Measurements from ENCODE around the gene CD6. TPM values are rescaled to one million over a fixed set of nuclear protein-coding genes. Genes with fewer than 3 reads are reported as not detected.

The CD6 gene
- total and polyA plus RNA-seq, 2 of the 8 experiments (the other 6 are each of a cell fraction or from before 2014, with no cell fraction given) = 0.03 TPM; not detected in 1

DNA sequence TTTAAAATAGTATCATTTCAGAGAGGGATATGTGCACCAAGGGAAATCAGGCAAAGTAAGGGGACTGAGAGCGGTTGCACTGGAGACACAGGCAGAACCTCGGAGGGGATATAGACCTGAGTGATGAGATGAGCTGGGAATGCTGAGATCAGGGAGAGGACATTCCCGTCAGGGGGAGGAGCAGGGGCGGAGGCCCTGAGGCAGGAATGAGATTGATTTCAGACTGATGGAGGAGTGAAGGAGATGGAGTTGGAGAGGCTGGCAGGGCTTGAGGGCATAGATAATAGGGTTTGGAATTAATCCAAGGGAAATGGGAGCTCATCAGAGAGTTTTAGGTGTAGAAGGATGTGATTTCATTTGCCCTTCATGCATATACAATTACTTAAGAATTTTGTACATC, 13.2 kb downstream of the CD6 start:
- Histone ChIP-seq H3K79me2 (ENCODE audit: control insufficient read depth in 1 of 2, insufficient read depth in 2 of 2, low read length in 2 of 2) (no peaks in the 10 kb centered on the region), H3K56ac (replicated peaks; ENCODE audit: insufficient read length, low read depth, low read length) (no peak overlapping the region), H3K4me3 (ENCODE audit: extremely low read depth in 1 of 4, insufficient read depth in 2 of 4, low read depth in 3 of 4, low read length in 4 of 4) (no peak overlapping the region), H3K27ac (ENCODE audit: low read depth, low read length) (no peak overlapping the region), H3K23ac (ENCODE audit: insufficient read length) (no peak overlapping the region), H3K4me1 (replicated peaks in 1 of 4; ENCODE audit: control insufficient read depth in 3 of 4, insufficient read depth in 4 of 4, low read length in 3 of 4) (no peaks in the 10 kb centered on the region), H4K20me1 (replicated peaks in 1 of 2; ENCODE audit: control insufficient read depth in 1 of 2, insufficient read depth in 2 of 2, low read length in 2 of 2) (no peaks in the 10 kb centered on the region), H2BK12ac (ENCODE audit: low read depth, low read length) (no peak overlapping the region), H3K18ac (ENCODE audit: extremely low read depth, low read length) (no peak overlapping the region), H3K23me2 (ENCODE audit: low read depth, low read length) (peaks cover 2% of the 10 kb centered on the region; the same call in 1 of the 2 replicates), H2AFZ (ENCODE audit: low read length) (no peak overlapping the region), H3K4me2 (ENCODE audit: insufficient read depth in 1 of 2, low read depth in 2 of 2, low read length in 2 of 2) (no peak overlapping the region), H2BK20ac (ENCODE audit: low read length) (no peak overlapping the region), H3K36me3 (ENCODE audit: control insufficient read depth in 2 of 4, insufficient read depth in 4 of 4, low read length in 3 of 4) (no peaks in the 10 kb centered on the region), H3K27me3 (replicated peaks in 1 of 4; ENCODE audit: control insufficient read depth in 3 of 4, extremely low read depth in 1 of 4, insufficient read depth in 3 of 4, low read length in 3 of 4) (no peaks in the 10 kb centered on the region; a peak in 1 of 7 replicates), H3K9me3 (ENCODE audit: insufficient read depth in 2 of 2, low read depth in 1 of 2, low read length in 1 of 2) (no peaks in the 10 kb centered on the region), H2AK5ac (ENCODE audit: low read depth, low read length) (no peak overlapping the region), H2BK15ac (ENCODE audit: low read length) (no peak overlapping the region), H2BK5ac (ENCODE audit: low read depth, low read length) (no peak overlapping the region), H4K8ac (ENCODE audit: extremely low read depth, insufficient read depth, low read length) (no peak overlapping the region), H3K4ac (replicated peaks; ENCODE audit: insufficient read length, low read depth, low read length) (no peak overlapping the region), H3K79me1 (ENCODE audit: low read depth, low read length) (no peaks in the 10 kb centered on the region), H4K5ac (ENCODE audit: insufficient read length, low read depth, low read length) (no peak overlapping the region), H2BK120ac (replicated peaks; ENCODE audit: low read depth, low read length) (no peak overlapping the region), H4K91ac (replicated peaks; ENCODE audit: insufficient read length, low read length) (no peak overlapping the region), H3K9ac (replicated peaks in 1 of 4; ENCODE audit: extremely low read depth in 1 of 4, low read depth in 3 of 4, low read length in 3 of 4) (no peak overlapping the region), H3K14ac (ENCODE audit: insufficient read length) (no peak overlapping the region)
- ChIA-PET CTCF (ENCODE audit: partially characterized antibody) (interaction anchor here (1.2 to 1.6 kb wide), 2 partner anchors 15 to 55 kb away, joined by 3 to 5 read pairs; no protein-coding TSS in a partner anchor), POLR2A (ENCODE audit: partially characterized antibody) (interaction anchor here (0.5 to 1.2 kb wide), 2 partner anchors 30 to 312 kb away, joined by 3 read pairs; no protein-coding TSS in a partner anchor)
- no peak for TF ChIP-seq CHD1 (IDR thresholded peaks at IDR 0.05; ENCODE audit: low read depth, low read length)
- no peak for TF ChIP-seq PHF8 (conservative IDR thresholded peaks at IDR 0.05; ENCODE audit: low read depth, low read length)
- TF ChIP-seq SP1 (IDR thresholded peaks at IDR 0.05; ENCODE audit: low read depth, low read length) = no peak
- TF ChIP-seq MAX (IDR thresholded peaks at IDR 0.05) = no peak
- TF ChIP-seq CBX8 (IDR thresholded peaks at IDR 0.05; ENCODE audit: borderline replicate concordance, low read depth, low read length) = no peak
- TF ChIP-seq SUZ12 (IDR thresholded peaks at IDR 0.05; ENCODE audit: low read length) = no peak
- no peak for TF ChIP-seq HDAC2 (IDR thresholded peaks at IDR 0.05; ENCODE audit: borderline replicate concordance in 1 of 2, low read depth in 2 of 2, low read length in 2 of 2)
- TF ChIP-seq KDM4A (IDR thresholded peaks at IDR 0.05; ENCODE audit: low read depth, low read length, severe bottlenecking) = no peak
- TF ChIP-seq, protein P1, sequence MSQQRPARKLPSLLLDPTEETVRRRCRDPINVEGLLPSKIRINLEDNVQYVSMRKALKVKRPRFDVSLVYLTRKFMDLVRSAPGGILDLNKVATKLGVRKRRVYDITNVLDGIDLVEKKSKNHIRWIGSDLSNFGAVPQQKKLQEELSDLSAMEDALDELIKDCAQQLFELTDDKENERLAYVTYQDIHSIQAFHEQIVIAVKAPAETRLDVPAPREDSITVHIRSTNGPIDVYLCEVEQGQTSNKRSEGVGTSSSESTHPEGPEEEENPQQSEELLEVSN (IDR thresholded peaks at IDR 0.05) = no peak
- DNase-seq (ENCODE audit: low read depth in 1 of 2, low spot score in 2 of 2) (no peak), FAIRE-seq (no peak)
- 79% methylated on average over 4 of the region's 4 CpGs; no CpG with 5 or more reads in 1 of the 2 experiments for WGBS, 2 experiments (ENCODE audit: extremely low coverage in 1 of 2, insufficient coverage in 1 of 2, insufficient read length in 1 of 2, insufficient replicate concordance in 2 of 2, low coverage in 1 of 2, low lambda C conversion rate in 2 of 2, missing lambda C conversion rate in 1 of 2)

Measured in H1 (cell line).